ENCODE measurements around the gene SPAG5.

The SPAG5 gene

DNA sequence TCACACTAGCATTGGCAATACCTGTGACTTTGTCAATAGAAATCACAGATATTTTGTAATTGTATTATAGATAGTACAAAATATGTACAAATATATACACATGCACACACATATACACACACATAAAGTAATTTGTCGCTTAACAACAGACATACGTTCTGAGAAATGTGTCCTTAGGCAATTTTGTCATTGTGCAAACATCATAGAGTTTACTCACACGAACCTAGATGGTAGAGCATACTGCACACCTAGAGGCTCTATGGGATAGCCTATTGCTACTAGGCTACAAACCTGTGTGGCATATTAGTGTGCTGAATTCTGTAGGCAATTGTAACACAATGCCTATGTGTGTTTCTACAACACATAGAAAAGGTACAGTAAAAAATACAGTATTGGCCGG lies 57.4 kb downstream of the SPAG5 start:
- Histone ChIP-seq H3K36me3 (ENCODE audit: control insufficient read depth, insufficient read depth, low read length) (peaks cover 7% of the 10 kb centered on the region), H3K4me1 (ENCODE audit: control insufficient read depth, insufficient read depth, low read length, poor library complexity, severe bottlenecking) (no peaks in the 10 kb centered on the region), H3K27ac (ENCODE audit: low read depth, low read length, severe bottlenecking) (no peak overlapping the region), H3K9me3 (ENCODE audit: control insufficient read depth, low read length) (no peaks in the 10 kb centered on the region), H3K4me3 (ENCODE audit: extremely low read depth, insufficient read depth, low read length, poor library complexity, severe bottlenecking) (no peak overlapping the region)
- WGBS, 2 experiments (ENCODE audit: insufficient coverage in 2 of 2), result 87% methylated on average over 3 of the region's 4 CpGs

DNA sequence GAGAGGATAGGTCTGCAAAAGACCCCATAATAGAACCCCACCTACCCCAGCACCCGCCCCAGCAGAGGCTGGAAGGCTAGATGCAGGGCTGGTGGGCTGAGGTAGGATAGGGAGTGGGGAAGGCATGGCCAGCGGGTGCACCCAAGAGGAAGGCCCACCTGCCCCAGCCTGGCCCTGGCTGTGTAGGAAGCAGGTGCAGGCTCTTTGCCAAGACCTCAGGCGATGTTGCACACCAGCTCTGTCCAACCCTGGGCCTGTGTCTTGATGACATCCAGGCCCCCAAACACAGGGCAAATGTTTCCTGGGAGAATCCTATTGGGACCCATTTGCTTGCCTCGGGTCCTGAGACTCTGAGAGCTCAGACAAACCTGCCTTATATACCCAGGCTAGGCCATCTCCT lies 58.6 kb downstream of the SPAG5 start:
- Histone ChIP-seq H3K4me1 (ENCODE audit: control insufficient read depth, insufficient read depth, low read length, poor library complexity, severe bottlenecking) (no peaks in the 10 kb centered on the region), H3K36me3 (ENCODE audit: control insufficient read depth, insufficient read depth, low read length) (no peaks in the 10 kb centered on the region), H3K4me3 (ENCODE audit: extremely low read depth, insufficient read depth, low read length, poor library complexity, severe bottlenecking) (no peak overlapping the region), H3K9me3 (ENCODE audit: control insufficient read depth, low read length) (no peaks in the 10 kb centered on the region), H3K27ac (ENCODE audit: low read depth, low read length, severe bottlenecking) (no peak overlapping the region)
- 79 to 89% methylated on average over 3 to 4 of the region's 4 CpGs for WGBS, 2 experiments (ENCODE audit: insufficient coverage in 2 of 2)

DNA sequence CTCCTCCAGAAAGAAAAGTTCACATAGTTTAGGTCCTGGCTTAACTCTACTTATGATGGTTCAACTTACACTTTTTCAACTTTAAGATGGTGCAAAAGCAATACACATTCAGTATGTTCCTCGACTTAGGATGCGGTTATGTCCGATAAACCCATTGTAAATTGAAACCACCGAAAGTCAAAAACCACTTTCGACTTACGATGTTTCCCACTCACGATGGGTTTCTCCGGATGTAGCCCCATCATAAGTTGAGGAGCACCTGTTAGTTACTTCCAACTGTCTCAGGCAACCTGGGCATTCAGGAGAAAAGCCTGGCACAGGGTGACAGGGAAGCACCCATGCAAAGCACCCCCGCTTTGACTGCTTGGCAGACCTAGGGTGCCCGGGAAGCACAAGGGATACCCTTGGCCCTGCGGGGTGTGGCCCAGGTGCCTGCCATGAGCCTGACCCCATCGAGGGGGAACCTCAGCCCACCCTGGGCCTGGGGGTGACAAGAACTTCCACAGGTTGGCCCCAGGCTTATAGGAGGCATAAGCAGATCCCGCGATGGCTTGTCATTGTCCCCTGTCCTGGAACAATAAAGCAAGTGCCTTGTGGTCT lies 60.4 kb downstream of the SPAG5 start:
- WGBS, 2 experiments (ENCODE audit: insufficient coverage in 2 of 2), result 92 to 93% methylated on average over 14 of the region's 14 CpGs
- H3K4me1 ChIP-seq (ENCODE audit: control insufficient read depth, insufficient read depth, low read length, poor library complexity, severe bottlenecking), result no peaks in the 10 kb centered on the region
- H3K4me3 ChIP-seq (ENCODE audit: extremely low read depth, insufficient read depth, low read length, poor library complexity, severe bottlenecking), result no peak overlapping the region
- no peaks in the 10 kb centered on the region for H3K9me3 ChIP-seq (ENCODE audit: control insufficient read depth, low read length)
- no peak overlapping the region for H3K27ac ChIP-seq (ENCODE audit: low read depth, low read length, severe bottlenecking)
- H3K36me3 ChIP-seq (ENCODE audit: control insufficient read depth, insufficient read depth, low read length), result no peaks in the 10 kb centered on the region

DNA sequence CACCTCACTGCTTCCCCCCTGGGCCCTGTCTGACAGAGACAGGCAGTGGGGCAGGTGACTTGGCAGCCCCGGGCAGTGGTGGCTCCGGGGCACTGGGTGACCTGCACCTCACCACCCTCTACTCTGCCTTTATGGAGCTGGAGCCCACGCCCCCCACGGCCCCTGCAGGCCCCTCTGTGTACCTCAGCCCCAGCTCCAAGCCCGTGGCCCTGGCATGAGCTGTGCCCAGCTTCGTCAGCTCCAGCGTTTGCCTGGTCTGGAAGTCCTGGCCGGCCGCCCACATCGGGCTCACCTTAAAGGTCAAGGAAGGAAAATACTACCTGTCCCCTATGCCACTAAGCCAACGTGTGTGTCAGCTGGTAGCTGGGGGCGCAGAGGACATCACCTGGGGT lies 61.6 kb downstream of the SPAG5 start:
- no peaks in the 10 kb centered on the region for H3K9me3 ChIP-seq (ENCODE audit: control insufficient read depth, low read length)
- H3K4me1 ChIP-seq (ENCODE audit: control insufficient read depth, insufficient read depth, low read length, poor library complexity, severe bottlenecking), result no peaks in the 10 kb centered on the region
- H3K4me3 ChIP-seq (ENCODE audit: extremely low read depth, insufficient read depth, low read length, poor library complexity, severe bottlenecking), result no peak overlapping the region
- H3K36me3 ChIP-seq (ENCODE audit: control insufficient read depth, insufficient read depth, low read length), result no peaks in the 10 kb centered on the region
- 82 to 94% methylated on average over 10 to 11 of the region's 12 CpGs for WGBS, 2 experiments (ENCODE audit: insufficient coverage in 2 of 2)
- no peak overlapping the region for H3K27ac ChIP-seq (ENCODE audit: low read depth, low read length, severe bottlenecking)

DNA sequence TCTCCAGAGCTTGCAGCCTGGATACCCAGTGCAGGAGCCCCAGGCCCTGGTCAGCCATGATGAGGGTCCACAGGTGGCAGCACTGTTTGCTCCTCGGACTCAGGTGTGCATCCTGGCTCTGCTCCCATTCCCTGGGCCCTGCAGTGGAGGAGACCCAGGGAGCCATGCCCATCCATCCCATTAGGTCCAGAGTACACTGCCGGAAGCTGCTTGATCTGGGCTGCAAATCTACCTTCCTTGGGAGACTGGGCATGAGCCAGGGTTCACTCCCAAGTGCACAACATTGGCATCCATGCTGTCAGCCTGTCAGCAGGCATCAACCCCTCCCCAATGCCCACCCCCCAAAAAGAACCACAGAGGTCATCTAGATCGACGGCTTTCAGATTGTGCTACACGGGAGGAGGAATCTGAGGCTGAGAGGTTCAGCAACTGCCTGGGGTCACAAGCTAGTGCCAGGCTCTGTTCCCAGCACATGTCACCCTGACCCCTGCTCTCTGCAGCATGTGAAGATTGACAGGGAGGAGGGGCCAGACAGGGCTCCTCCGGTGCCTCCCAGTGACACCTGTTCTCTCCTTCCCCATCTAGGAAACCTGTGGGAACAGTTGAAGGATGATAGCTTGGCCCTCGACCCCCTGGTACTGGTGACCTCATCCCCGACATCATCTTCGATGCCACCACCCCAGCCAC lies 62.1 kb downstream of the SPAG5 start:
- H3K4me3 ChIP-seq (ENCODE audit: extremely low read depth, insufficient read depth, low read length, poor library complexity, severe bottlenecking), result no peak overlapping the region
- WGBS, 2 experiments (ENCODE audit: insufficient coverage in 2 of 2), result 56 to 76% methylated on average over 5 to 6 of the region's 9 CpGs
- H3K9me3 ChIP-seq (ENCODE audit: control insufficient read depth, low read length), result no peaks in the 10 kb centered on the region
- H3K36me3 ChIP-seq (ENCODE audit: control insufficient read depth, insufficient read depth, low read length), result no peaks in the 10 kb centered on the region
- H3K4me1 ChIP-seq (ENCODE audit: control insufficient read depth, insufficient read depth, low read length, poor library complexity, severe bottlenecking), result no peaks in the 10 kb centered on the region
- no peak overlapping the region for H3K27ac ChIP-seq (ENCODE audit: low read depth, low read length, severe bottlenecking)

DNA sequence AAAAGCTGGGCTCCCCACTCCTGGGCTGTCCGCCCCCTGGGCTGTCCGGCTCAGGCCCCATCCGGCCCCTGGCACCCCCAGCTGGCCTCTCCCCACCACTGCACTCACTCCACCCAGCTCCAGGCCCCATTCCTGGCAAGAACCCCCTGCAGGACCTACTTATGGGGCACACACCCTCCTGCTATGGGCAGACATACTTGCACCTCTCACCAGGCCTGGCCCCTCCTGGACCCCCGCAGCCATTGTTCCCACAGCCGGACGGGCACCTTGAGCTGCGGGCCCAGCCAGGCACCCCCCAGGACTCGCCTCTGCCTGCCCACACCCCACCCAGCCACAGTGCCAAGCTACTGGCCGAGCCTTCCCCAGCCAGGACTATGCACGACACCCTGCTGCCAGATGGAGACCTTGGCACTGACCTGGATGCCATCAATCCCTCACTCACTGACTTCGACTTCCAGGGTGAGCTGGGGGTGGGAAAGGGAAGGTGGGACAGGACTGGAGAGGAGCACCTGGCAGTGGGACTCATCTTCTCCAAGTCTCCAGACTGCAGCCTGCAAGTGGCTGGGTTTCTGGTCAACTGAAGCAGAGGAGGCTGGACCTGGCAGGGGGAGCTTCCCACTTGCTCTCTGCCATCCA lies 64.0 kb downstream of the SPAG5 start:
- 92 to 93% methylated on average over 6 to 8 of the region's 11 CpGs for WGBS, 2 experiments (ENCODE audit: insufficient coverage in 2 of 2)
- no peak overlapping the region for H3K4me3 ChIP-seq (ENCODE audit: extremely low read depth, insufficient read depth, low read length, poor library complexity, severe bottlenecking)

DNA sequence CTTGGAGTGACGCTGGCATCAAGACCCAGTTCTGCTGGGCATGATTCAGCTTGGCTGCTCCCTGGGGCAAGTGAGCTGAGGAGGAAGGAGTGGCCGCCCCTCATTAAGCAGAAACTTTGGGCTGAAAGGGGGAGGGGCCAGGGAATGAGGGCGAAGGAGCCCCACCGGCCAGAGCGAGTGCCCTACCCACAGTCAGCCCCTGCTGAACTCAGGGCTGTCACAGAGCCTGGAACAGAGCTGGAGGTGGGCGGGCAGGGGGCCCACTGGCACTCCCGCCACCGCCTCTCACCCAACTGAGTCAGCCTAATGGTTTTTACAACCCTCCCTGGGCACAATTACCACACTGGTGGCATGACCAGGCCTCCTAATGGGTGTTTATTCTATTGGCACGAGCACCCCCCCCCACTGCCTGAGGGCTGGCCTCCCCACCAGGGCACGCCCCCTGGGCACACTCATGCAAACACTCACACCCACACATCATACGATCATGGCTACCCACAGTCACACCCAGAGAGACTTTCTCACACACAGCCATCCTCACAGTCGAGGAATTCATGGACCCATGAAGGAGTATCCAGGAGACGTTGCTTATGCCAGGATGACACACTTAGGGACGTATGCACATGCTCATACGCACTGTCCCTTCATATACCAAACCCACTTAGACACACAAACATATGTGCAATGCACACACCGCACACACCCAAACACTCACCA lies 65.6 kb downstream of the SPAG5 start:
- Histone ChIP-seq H3K36me3 (ENCODE audit: control insufficient read depth, insufficient read depth, low read length) (no peaks in the 10 kb centered on the region), H3K27ac (ENCODE audit: low read depth, low read length, severe bottlenecking) (no peak overlapping the region), H3K9me3 (ENCODE audit: control insufficient read depth, low read length) (no peaks in the 10 kb centered on the region), H3K4me3 (ENCODE audit: extremely low read depth, insufficient read depth, low read length, poor library complexity, severe bottlenecking) (no peak overlapping the region), H3K4me1 (ENCODE audit: control insufficient read depth, insufficient read depth, low read length, poor library complexity, severe bottlenecking) (peaks cover 3% of the 10 kb centered on the region)
- WGBS, 2 experiments (ENCODE audit: insufficient coverage in 2 of 2), result 74 to 80% methylated on average over 11 to 14 of the region's 16 CpGs

More for the DNA sequence above, 64.0 kb downstream of the SPAG5 start:
- Histone ChIP-seq H3K36me3 (ENCODE audit: control insufficient read depth, insufficient read depth, low read length) (no peaks in the 10 kb centered on the region), H3K4me1 (ENCODE audit: control insufficient read depth, insufficient read depth, low read length, poor library complexity, severe bottlenecking) (no peaks in the 10 kb centered on the region), H3K9me3 (ENCODE audit: control insufficient read depth, low read length) (no peaks in the 10 kb centered on the region), H3K27ac (ENCODE audit: low read depth, low read length, severe bottlenecking) (no peak overlapping the region)

DNA sequence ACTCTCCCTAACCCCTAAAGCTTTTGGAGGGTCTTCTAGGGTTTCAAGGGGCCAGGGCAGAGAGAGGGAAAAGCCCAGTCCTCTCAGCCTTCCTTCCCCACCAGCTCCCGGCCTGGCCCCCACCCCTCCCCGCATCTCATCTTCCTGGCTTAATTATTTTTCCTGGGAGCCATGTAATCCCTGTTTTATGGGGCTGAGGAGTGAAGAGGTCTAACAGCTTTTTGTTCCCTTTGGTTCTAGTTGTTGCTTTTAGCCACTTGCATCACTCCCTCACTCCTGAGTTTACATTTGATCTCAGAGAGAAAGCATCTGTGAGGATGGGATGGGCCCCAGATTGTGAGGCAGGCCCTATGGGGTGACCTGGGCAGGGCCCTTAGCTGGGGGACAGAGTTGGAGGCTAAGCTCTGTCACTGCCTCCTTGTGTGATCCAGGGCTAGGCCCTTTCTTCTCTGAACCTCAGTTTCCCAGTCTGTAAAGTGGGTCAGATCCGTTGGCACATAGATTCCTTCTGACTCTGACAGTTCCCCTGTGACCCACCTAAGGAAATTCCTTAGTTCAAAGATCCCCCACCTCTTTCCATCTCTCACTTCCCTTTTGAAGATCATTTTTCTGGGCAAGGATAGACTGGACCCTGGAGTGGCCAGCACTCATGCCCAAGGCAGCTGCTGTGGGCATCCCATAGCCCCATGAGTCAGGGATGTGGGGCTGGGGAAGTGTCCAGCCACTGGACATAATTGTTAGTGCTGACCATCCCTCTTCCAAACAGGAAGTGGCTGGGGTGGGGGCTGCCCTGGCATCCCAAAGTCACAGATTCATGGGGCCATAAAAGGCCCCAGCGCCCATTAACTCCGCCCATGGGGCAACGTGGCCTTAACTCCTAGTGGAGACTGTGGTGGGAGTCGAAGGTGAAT lies 66.5 kb downstream of the SPAG5 start:
- Histone ChIP-seq H3K36me3 (ENCODE audit: control insufficient read depth, insufficient read depth, low read length) (no peaks in the 10 kb centered on the region), H3K4me1 (ENCODE audit: control insufficient read depth, insufficient read depth, low read length, poor library complexity, severe bottlenecking) (peaks cover 4% of the 10 kb centered on the region), H3K4me3 (ENCODE audit: extremely low read depth, insufficient read depth, low read length, poor library complexity, severe bottlenecking) (no peak overlapping the region), H3K9me3 (ENCODE audit: control insufficient read depth, low read length) (no peaks in the 10 kb centered on the region), H3K27ac (ENCODE audit: low read depth, low read length, severe bottlenecking) (no peak overlapping the region)
- WGBS, 2 experiments (ENCODE audit: insufficient coverage in 2 of 2), result 87 to 91% methylated on average over 5 of the region's 7 CpGs

DNA sequence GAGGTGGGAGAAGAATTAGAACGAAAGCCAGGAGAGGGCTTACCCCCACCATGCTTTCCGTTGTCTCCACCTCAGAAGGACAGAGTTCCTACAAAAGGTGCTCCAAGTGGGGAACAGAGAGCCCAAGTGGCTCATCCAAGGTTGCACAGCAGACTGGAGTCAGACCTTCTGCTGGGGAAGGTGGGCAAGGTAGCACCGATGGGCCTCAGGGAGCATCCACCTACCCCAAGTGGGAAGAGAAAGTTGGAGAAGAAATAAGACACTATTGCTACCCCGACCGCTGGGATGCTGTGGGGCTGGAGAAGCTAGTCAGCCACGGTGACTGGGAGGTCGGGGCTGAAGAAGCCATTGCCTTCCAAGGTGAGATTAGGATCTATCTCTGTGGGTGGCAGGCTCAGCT lies 67.9 kb downstream of the SPAG5 start:
- no peak overlapping the region for H3K27ac ChIP-seq (ENCODE audit: low read depth, low read length, severe bottlenecking)
- H3K36me3 ChIP-seq (ENCODE audit: control insufficient read depth, insufficient read depth, low read length), result no peaks in the 10 kb centered on the region
- no peaks in the 10 kb centered on the region for H3K9me3 ChIP-seq (ENCODE audit: control insufficient read depth, low read length)
- 82 to 87% methylated on average over 5 to 6 of the region's 7 CpGs for WGBS, 2 experiments (ENCODE audit: insufficient coverage in 2 of 2)
- H3K4me3 ChIP-seq (ENCODE audit: extremely low read depth, insufficient read depth, low read length, poor library complexity, severe bottlenecking), result no peak overlapping the region
- peaks cover 7% of the 10 kb centered on the region for H3K4me1 ChIP-seq (ENCODE audit: control insufficient read depth, insufficient read depth, low read length, poor library complexity, severe bottlenecking)

DNA sequence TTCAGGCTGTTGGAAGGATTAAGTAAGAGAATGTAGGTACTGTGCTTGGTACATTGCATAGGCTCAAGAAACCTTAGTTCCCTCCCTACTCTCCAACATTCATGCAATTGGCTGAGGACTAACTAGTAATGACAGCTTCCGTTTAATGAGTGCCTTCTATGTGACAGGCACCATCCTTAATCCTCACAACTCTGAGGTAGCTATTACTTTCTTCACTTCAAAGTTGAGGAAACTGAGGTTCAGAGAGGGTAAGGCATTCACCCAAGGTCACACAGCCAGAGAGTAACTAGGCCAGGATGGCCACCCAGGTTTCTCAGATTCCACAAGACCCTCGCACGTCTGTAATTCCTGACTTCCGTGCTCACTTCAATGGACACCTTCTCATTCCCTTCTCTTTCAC lies 68.6 kb downstream of the SPAG5 start:
- Histone ChIP-seq H3K4me1 (ENCODE audit: control insufficient read depth, insufficient read depth, low read length, poor library complexity, severe bottlenecking) (peaks cover 12% of the 10 kb centered on the region), H3K9me3 (ENCODE audit: control insufficient read depth, low read length) (no peaks in the 10 kb centered on the region), H3K4me3 (ENCODE audit: extremely low read depth, insufficient read depth, low read length, poor library complexity, severe bottlenecking) (no peak overlapping the region), H3K27ac (ENCODE audit: low read depth, low read length, severe bottlenecking) (no peak overlapping the region), H3K36me3 (ENCODE audit: control insufficient read depth, insufficient read depth, low read length) (no peaks in the 10 kb centered on the region)
- 100% methylated on average over 2 of the region's 4 CpGs; no CpG with 5 or more reads in 1 of the 2 experiments for WGBS, 2 experiments (ENCODE audit: insufficient coverage in 2 of 2)

All from mesodermal cell (in vitro differentiated cells).